Umbilical cord (tissue), 2 donors: Measurements from ENCODE around the gene ABLIM1. TPM values are rescaled to one million over a fixed set of nuclear protein-coding genes. Genes with fewer than 3 reads are reported as not detected.
A peak's percentile ranks its signal among the peaks of the same experiment; 100 is the strongest.

Source experiments
- DNase-seq: peaks from one replicate; pipeline ENCODE4 v3.0.0-alpha.2; 2015; ENCODE audit warnings: low spot score
- total RNA-seq: library from RNA; depleted of rRNA; stranded (reverse); fragments of >200 nt; gene quantifications from one replicate; pipeline ENCODE4 v1.2.3, GENCODE V29; 2014; ENCODE audit warnings: low replicate concordance; ENCODE audit not compliant: insufficient read depth

The ABLIM1 gene
- total RNA-seq, 1 donor from 2014 or later, result 70.5 TPM

DNA sequence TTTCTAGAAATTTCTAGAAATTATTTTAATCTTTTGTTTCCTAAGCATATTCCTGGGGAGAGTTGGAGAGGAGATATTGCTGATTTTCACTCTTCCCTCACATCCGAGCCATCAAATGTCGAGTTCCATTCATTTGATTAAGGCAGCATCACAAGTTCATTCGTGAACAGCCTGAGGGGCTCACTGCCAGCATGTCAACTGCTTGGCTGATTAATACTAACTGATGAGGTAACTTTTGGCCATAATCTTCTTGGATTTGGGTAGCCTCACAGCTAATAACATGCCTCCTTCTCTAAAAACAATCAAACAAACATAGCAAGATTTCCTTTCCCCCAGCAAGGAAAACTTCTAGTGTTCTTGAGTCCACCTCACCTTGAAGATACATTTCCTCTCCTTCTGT, 166.7 kb downstream of the ABLIM1 start:
- DNase-seq, result no peak

DNA sequence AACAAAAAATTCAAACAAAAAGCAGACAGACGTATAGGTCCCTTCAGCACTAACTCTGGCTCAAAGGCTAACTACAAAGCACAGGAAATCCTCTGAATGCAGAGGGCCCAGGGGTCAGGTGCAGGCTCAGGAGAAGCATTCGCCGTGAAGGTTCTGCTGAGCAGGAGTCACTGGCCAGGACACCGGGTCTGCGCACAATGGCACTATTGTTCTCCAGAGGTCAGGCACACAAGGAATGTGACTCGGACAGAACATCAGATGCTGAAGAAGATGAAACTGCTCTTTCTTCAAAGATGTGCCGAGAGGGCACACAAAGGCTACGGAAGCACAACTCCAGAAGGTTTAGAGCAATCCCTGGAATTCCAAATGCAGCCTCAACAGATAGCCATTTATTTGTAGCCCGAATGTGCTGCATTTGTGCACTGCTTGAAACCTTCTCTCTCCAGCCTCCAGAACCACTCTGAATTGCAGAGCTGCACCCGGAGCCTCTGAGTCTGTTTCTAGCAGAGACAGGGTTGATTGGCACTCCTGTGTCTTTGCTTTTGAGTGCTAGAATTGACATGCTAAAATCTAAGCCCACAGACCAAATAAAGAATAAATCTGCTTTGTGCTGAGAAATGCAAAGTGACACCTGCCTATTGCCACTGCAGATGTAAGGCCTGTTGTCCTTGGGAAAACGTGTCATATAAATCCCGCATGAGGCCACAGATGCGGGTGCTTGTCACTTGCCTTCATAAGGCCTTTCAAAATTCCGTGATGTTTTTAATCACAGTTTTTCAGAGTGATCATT, 168.4 kb downstream of the ABLIM1 start:
- no peak for DNase-seq

DNA sequence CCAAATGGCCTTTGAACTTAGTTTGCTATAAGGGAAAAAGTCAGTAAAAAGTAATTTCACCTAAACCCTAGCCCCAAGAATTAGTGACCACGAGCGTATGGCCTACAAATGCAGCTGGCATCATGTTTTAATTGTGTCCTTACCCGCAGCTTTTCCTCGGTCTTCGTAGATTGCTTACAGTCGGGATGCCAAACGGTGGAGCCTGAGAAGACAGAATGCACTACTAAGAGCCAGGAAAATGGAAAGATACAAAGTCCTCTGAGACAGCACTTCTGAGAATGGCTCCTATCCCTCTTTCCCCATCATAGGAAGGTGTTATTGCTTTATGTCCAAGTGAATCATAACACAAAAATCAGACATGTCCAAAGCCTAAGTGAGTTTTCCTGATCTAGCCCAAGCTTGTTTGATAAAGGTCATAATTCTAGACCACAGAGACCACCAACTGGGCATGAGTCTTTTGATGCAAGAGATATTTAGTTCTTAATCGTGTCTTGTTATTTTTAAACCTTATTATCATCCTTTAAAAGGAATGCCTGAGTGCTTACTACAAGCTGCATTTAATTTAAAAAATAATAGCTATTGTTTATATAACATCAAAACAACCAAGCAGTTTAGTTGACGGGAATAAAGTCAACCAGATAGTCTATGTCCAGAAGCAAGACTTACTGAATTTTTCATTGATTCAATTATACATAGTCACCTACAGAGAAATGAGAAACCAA, 170.1 kb downstream of the ABLIM1 start:
- no peak for DNase-seq

DNA sequence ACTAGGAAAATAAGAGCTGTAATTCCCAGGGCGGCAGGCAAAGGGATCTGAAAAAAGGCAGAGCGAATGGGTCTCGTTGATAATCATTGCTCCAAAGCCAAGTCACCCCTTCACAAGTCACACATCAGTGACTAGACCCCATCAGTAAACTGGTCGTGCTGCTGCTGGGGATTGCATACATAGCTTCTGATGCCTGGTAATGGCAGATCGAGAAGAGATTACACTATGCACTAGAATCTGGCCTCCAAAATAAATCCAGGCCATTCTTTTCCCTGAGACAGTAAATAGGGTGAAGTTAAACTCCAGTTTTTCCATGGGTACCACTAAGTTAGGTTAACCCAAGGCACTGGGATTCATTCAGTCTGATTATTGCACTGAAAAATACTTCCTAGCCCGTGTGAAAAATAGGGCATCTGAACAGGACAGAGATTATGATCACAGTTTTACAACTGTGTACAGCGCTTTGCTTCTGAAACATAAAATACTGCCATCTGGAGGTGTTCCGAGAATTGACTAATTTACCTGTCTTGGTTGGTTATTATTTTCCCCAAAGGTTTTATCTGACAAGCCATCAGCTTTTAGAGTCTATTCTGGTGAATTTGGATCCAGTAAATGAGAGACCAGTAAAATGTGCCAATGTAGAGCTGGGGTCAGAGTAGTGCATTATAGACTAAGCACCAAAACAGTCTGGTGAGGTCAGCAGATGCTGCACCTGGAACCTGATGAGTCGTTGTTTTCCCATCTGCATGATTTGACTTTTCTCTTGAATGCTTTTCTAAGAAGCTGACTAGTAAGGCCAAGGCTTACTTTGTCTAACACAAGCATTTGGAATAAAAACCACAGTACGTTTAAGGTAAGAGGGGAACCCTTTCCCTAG, 170.9 kb downstream of the ABLIM1 start:
- no peak for DNase-seq

DNA sequence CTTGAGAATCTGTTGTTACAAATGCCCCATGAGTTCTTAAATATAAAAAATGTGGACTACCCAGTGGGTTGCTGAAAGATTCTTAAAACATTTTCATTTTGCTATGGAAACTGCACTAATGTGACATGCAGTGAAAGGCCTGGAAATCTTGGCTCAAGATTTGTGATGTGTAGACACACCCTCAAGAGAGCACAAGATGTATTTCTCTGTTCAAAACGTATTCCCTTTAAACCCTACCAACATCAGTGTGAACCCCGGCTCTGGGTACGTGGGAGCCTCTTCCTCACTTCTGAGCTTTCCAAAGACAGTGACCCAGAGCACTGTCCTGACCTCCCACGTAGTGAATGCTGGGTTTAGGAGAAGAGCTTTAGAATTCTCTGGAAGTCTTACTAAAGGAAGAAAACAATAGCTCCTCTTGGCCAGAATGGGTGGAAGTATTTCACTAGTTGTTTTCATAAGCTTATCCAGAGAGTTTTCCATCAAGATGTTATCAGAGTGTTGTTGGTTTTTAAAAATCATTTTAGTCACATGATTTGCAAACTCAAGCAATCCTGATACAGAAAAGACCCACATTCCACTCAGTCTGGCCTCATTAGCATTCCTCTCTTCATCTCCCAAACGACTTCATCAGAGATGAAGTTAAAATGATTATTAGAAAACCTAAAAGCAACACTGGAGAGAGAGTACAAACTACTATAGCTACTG, 172.2 kb downstream of the ABLIM1 start:
- DNase-seq, result peak; percentile 22

DNA sequence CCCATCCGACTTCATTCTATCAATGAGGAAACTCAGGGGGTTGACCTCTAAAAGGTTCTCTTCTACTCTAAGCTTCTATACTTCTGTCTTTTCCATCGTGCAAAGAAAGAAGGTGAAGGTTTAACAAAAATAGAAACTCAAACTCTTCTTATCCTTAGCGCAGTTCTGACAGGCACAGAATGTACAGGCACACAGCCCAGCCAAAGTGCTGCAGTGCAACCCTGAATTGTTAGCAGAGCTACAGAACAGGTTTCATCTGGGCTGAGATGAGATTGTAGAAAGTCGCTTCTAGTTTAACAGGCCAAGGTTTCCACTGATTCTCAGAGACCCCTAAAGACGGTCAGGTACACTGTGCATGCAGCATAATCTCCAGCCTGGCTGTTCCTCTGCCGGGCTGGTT, 174.5 kb downstream of the ABLIM1 start:
- no peak for DNase-seq

DNA sequence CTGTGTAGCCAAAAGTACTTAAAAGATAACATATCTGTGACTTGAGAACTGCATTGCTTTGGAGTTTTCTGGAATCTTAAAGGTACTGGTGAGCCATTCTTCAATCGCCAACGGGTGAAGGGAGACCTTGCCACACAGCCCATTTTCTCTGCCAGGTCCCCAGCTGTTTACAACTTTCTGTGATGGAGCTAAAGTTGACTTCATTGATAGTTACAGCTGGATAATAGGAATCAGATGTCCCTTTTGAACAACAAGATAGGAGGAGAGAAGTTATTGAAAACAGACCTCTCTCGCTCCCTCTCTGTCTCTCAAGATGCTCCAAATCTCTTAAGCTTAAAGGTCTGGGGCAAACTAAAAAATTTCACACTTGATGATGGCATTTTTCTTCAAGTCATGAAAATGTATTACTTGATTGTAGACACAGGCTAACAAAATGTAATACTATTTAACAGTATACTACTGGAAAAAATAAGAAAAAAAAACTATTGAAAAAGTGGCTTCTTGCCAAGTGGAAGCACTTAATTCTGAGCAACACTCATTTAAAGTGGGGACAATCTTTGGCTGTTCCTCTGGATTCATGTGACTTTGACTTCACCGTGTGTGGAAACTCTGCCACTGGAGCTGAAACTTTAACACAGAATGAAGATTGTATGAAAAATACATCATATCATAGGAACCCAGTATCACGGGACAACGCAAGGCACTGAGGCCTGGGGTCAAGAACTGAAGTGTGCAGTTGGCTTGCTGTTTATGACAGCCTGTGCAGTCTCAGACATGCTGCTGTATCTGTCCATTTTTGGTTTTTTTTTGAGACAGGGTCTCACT, 175.4 kb downstream of the ABLIM1 start:
- peak; percentile 58 for DNase-seq

DNA sequence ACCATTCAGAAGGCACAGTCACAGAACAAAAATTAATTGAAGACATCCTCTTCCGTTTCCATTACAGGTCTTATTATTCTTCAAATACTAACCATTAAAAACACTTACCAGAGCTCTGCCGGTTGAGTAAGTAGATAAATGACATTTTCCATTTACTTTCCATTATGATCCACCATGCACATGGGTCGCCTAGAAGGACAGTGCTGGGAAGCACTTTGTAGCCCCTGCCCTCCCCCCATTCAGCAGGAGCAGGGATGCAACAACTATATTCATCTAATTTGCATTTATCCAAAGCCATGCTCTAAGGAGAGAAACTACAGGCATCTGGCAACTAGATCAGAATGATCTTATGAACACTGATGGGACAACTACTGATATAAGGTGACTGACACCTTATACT, 177.0 kb downstream of the ABLIM1 start:
- DNase-seq, result no peak

DNA sequence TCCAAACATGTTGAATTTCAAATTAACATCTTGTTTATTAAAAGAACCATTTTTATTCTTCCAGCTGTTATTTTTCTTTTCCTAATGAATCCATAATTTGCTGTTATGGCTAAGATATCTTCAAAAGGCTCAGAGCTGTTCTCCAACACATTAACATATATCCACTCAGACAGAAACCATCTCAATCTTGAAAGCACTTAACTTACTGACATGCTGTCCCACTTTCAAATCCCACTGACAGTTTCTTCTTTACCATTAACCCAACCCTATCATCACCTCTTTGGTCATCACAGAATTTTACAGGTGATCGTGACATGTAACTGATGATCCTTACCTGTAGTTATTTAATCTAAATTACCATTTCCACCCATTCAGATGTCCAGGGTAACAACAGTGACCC, 178.2 kb downstream of the ABLIM1 start:
- no peak for DNase-seq

DNA sequence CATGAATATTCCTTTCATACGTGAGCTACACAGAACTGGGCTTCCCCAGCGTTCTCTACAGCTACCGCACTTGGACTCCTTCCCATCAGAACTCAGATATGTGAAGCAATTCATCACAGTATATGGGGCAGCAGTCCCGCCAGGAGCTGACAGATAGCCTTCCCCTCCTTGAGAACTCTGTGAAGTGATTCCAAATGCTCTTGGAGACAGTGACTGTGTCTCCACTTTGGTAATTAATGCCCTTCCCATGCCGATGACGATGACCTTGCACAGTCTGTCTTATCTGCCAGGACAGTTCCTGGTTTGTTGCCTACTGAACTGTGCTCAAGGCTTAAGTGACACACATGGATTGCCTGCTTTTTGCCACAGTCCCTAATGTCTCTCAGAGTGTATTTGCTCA, 178.8 kb downstream of the ABLIM1 start:
- peak; percentile 78 for DNase-seq

DNA sequence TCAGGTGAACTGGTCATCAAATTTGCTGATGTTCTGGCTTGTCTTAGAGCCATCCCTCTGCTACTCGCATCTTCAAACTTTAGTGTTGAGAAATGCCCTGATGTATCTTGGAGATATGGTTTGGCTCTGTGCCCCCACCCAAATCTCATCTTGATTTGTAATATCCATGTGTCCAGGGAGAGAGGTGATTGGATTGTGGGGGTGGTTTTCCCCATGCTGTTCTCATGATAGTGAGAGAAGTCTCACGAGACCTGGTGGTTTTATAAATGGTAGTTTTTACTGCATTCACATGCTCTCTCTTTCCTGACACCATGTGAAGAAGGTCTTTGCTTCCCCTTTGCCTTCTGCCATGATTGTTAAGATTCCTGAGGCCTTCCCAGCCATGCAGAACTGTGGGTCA, 179.8 kb downstream of the ABLIM1 start:
- no peak for DNase-seq

DNA sequence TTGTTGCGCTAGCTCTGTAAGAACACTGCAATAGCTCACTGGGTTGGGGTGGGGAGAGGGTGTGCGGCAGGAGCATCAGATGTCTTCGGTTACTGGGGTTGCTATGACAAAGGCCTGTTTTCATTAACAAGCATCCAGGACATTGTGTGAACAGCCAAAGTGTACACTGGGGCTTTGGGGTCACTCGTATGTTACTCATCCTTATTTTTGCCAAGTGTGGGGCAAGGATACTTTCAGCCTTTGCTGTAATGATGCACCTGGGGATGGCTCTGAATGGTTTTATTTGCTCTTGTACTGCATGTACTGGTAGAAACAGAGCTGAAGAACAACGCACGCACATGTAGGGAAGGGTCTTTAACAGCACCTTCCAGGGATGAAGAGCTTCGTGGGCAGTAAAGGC, 180.8 kb downstream of the ABLIM1 start:
- no peak for DNase-seq

DNA sequence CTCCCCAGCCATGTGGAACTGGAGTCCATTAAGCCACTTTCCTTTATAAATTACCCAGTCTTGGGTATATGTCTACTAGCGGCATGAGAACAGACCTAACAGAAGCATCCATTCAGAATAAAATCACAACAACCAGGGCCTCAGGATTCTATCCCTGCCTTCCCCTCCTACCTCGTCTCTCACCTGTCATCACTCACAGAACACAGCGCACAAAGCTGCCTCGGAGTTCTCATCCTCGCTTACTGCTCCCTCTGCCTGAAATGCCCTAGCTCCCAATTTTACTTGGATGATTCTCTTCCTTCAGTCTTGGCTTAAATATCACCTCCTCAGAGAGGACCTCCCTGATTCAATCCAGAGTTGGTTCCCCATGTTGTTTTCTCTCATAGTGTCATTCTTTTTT, 183.1 kb downstream of the ABLIM1 start:
- DNase-seq, result no peak

DNA sequence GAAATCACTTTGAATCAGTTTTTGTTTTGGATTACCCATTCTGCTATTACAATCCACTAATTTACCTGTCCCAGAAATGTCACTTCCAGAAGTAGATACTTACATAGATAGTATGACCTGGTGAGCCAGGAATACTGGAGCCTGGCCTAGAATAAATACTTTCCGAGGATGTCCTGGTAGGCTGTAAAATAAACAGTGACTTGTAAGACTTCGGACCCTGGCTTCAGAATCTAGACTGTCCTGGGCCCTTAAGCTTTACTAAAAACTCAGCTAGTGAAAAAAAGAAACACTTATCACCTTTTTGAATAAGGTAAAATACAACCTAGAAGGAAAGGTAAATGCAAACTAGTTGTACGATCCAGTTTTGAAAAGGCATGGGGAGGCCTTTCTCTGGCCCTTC, 184.3 kb downstream of the ABLIM1 start:
- DNase-seq, result no peak

DNA sequence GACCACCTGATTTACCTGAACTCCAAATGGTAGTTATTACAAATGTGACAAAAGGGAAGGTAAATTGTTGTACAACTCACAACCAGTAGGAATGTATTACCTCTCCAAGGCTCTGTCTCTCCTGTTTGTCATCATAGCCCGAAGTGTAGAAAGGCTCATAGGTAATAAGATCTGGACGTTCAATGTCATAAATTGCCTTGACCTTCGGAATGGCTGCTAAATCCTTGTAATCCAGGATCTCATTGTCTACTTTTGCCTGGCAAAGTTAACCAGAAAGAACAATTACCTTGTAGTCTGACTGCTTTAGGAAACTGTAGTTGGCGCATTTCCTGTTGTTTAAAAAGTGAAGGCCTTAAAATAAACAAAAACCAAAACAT, 185.2 kb downstream of the ABLIM1 start:
- DNase-seq, result no peak

DNA sequence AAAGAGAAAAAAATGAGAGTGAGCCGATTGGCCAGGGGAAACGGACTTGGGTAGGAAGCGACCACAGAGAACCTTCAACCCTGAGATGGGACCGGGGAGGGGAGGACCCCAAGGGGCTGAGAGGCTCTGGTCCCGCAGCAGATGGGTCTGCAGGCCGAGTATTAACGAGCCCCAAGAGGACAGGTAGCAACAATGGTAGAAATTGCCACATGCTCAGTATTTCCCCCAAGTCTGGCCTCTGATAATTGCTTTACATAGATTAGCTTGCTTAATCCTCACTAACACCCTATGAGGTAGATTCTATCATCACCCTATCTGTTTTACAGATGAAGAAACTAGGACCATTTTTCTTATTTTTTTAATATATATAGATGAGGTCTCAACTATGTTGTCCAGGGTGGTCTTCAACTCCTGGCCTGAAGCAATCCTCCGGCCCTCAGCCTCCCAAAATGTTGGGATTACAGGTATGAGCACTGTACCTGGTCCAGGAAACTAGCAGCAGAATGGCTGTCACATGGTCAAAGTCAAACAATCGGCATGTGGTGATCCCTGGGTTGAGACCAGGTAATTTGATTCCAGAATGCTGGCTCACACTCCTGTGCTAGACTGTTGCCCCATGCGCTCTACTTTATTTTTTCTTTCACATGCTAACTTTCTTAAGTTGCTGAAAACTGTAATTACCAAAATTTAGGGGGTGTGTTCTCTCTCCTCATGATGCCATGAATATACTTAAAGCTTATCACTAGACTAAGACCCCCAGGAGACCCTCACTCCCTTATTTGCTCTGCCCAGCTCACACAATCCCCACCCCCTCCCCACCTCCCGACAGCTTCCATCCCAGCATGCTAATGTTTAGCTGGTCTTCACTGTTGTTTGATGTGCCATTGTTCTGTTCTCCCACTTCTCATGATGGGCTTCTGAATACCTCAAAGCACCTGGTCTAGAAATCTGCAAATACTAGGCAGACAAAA, 185.9 kb downstream of the ABLIM1 start:
- no peak for DNase-seq

DNA sequence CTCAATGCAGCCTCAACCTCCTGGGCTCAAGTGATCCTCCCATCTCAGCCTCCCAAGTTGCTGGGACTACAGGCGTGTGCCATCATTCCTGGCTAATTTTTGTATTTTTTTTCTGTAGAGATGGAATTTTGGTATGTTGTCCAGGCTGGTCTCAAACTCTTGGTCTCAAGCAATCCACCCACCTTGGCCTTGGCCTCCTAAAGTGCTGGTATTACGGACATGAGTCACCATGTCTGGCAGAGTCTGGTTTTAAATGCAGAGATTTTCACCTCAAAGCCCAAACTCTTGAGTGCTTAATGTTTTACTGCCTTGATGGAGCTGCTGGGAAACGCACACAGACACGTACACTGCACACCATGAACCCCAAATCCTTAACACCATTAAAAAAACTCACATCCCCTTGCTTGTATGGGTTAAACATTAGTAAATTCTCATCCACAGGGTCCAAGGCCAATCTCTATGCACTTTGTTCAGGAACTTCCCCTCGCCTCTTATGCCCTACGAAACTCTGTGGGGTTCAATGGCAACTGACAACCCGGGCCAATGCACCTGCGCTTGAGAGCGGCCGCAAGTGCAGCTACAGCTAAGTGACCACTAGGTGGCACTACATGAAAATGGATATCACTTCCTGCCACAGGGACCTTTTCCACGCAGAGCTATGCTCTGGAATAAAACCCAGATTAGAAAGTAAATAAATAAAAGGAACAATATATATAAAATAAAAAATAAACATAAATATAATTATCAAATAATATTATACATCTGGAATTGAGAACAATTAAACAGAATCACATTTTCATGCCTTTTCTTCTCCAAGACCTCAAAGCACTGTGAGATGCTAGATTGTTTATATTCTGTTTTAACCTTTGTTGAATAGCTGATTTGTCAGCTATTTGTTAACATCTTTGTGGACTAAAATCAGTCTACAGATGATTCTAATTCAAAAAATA, 186.8 kb downstream of the ABLIM1 start:
- DNase-seq, result peak; percentile 73

DNA sequence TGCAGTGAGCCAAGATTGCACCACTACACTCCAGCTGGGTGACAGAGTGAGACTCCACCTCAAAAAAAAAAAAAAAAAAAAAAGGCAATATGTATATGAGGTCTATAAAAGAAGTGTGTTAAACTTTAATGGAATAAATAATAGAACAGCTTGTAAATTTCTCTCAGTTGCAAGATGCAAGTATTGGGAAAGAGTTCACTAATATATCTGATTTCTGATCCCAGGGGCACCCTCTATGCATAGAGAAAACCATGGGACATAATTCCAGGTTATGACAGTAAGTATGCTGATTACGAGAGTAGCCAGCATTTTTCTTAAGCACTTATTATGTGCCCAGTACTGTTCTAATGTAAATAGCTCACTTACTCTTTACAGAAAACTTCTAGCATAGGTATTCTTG, 187.7 kb downstream of the ABLIM1 start:
- no peak for DNase-seq
